Large intestine (tissue), 3 donors: ENCODE measurements around the gene EVL. TPM values are rescaled to one million over a fixed set of nuclear protein-coding genes. Genes with fewer than 3 reads are reported as not detected.

ENCODE experiments used
- DNase-seq, 2 donors: peaks; one replicate each; pipeline versions ENCODE4 v3.0.0 to v3.0.0-alpha.2; 2013
- H3K27ac ChIP-seq: one replicate; pipeline ENCODE4 v1.5.1; 2013; ENCODE audit warnings: low read length
- H3K27me3 ChIP-seq: 2 replicates; pipeline ENCODE4 v1.6.1; 2013; ENCODE audit warnings: low read length; ENCODE audit not compliant: control insufficient read depth, insufficient read depth
- H3K36me3 ChIP-seq: 2 replicates; pipeline ENCODE4 v1.6.1; 2013; ENCODE audit warnings: low read length; ENCODE audit not compliant: control insufficient read depth, insufficient read depth
- H3K4me1 ChIP-seq: one replicate; pipeline ENCODE4 v1.6.1; 2013; ENCODE audit warnings: low read length; ENCODE audit not compliant: control insufficient read depth, insufficient read depth
- H3K4me3 ChIP-seq: one replicate; pipeline ENCODE4 v1.5.1; 2013; ENCODE audit warnings: low read length
- H3K9me3 ChIP-seq: one replicate; pipeline ENCODE4 v1.6.1; 2013; ENCODE audit warnings: mild to moderate bottlenecking, low read depth, low read length, moderate library complexity; ENCODE audit not compliant: control insufficient read depth
- WGBS: methylation state at CpG from one replicate; pipeline ENCODE4 v1.1.5; 2013; ENCODE audit warnings: low lambda C conversion rate; ENCODE audit not compliant: insufficient coverage; 5-methylcytosine and 5-hydroxymethylcytosine counted together
- polyA plus RNA-seq: library from polyadenylated mRNA; unstranded; fragments of 120-200 nt; gene quantifications from one replicate; pipeline ENCODE4 v1.2.1, GENCODE V29; 2013

EVL gene
- polyA plus RNA-seq, 1 donor: 119 TPM

DNA sequence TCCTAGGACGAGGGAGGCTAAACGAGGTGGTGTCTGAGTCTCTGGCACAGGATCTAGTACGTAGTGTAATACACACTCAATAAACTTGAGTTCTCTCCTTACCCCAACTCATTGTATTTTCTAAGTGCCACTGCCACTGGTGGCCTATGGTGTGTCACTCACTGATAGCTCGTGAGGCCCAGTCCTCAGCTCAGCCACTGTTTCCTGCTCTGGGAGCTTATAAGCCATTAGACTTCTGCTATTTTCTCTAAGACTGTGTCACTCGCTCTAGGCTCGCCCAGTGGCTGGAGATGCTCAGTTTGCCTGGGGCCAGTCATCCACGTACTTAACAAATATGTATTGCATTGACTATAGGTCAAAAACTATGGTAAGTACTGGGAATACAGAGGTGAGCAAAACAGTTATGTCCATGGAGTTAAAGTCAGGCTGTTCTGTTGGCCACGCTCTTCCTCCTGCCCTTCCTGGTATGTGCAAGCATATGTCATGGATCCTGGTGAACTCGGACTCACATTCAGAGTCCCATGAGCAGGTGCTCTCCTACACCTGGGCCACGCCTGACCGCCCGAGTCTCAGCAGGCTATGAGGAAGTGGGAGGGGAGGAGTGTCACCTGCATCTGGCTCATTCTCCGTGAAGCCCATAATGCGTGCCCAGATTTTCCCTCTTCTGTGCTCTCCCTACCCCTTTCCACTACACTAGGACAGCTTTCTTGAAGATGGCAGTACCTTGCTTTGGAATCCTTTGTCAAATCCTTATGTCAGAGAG, 52.6 kb downstream of the EVL start:
- Histone ChIP-seq H3K9me3 (no peaks in the 10 kb centered on the region), H3K36me3 (peaks cover 31% of the 10 kb centered on the region), H3K27ac (no peak overlapping the region), H3K4me3 (no peak overlapping the region), H3K27me3 (no peaks in the 10 kb centered on the region), H3K4me1 (no peaks in the 10 kb centered on the region)
- DNase-seq: peak in 1 of 2 donors; percentile 22
- 100% methylated on average over 2 of the region's 14 CpGs for WGBS

DNA sequence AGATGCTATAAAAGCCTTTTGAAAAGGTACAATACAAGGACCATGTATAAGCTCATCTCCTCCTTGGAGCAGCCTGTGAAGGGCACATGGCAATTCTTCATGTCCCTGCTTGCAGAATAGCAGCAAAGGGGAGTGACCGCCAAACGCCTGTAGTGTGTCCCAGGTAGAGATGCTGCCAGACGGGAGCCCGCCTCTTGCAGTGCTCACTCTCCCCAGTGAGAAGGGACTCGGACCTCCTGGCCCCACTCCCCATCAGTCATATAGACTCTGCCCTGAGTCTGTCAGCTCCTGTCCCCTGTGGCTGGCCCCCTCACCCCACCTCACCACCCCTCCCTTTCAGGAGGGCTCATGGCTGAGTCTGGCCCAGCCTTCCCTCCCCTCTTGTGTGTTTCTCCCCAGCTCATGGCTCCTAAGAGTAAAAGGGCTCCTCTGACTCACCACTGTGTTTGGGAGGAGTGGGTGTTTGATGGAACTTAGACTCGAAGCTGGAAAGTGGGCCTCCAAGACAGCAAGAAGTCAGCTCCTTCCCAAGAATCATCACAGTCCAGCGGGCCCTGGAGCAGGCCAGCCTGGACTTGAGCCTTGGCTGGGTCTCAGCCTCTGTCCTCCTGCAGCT, 53.3 kb downstream of the EVL start:
- WGBS: no CpG with 5 or more reads among the region's 7 CpGs
- H3K27me3 ChIP-seq: no peaks in the 10 kb centered on the region
- DNase-seq: no peak
- no peaks in the 10 kb centered on the region for H3K9me3 ChIP-seq
- peaks cover 32% of the 10 kb centered on the region for H3K36me3 ChIP-seq
- H3K4me1 ChIP-seq: no peaks in the 10 kb centered on the region
- no peak overlapping the region for H3K4me3 ChIP-seq
- H3K27ac ChIP-seq: no peak overlapping the region

DNA sequence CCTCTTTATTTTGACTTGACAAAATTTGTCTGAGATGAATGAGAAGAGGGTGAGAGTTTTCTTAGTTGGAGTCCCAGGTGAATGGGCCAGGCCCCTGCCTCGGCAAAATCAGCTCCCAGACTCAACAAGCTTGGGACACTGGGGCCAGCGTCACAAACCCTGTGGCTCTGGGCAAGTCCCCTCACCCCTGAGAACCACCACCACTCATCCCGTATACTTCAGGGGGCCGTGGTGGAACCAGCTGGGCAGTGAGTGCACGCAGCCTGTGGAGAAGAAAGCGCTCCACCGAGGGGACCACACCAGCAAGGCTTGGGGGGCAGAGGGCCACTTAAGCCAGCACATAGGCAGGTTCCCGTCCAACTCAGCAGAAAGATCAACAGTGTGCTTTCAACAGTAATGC, 54.0 kb downstream of the EVL start:
- no peaks in the 10 kb centered on the region for H3K27me3 ChIP-seq
- no peak overlapping the region for H3K4me3 ChIP-seq
- no peak overlapping the region for H3K27ac ChIP-seq
- no CpG with 5 or more reads among the region's 8 CpGs for WGBS
- DNase-seq: no peak
- peaks cover 37% of the 10 kb centered on the region for H3K36me3 ChIP-seq
- H3K9me3 ChIP-seq: no peaks in the 10 kb centered on the region
- H3K4me1 ChIP-seq: no peaks in the 10 kb centered on the region

DNA sequence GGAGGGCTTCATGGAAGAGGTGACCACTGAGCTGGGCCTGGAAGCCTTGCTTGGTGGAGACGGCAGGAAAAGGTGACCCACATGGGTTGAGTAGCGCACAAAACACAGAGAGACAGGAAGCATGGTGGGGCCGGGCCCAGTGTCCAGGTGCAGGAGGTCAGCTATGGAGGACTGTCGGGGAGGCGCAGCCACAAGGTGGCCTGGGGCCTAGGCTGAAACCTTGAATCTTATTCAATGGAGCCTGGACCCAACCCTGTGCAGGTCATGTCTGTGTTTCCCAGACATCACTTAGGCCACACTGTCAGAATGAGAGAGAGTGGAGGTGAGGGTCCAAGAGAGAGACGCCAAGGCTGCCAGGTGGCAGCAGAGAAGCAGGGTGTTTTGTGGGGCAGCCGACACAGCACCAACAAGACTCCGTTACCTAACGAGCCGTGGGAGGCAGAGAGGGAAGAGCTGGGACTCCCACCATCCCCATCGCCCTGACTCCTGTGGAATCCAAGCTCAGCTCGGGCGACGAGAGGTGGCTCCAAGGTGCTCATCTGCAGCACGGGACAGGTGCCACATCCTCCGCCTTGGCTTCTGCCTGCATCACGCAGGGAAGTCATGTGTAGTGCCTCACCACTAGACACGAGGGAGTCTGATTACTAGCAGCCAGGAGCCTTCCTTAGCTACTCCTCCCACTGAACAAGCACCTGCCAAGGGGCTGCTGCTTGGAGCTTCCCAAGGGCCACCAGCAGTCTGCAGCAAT, 55.5 kb downstream of the EVL start:
- Histone ChIP-seq H3K9me3 (no peaks in the 10 kb centered on the region), H3K4me1 (no peaks in the 10 kb centered on the region), H3K4me3 (no peak overlapping the region), H3K36me3 (peaks cover 41% of the 10 kb centered on the region), H3K27me3 (no peaks in the 10 kb centered on the region), H3K27ac (no peak overlapping the region)
- WGBS: no CpG with 5 or more reads among the region's 18 CpGs
- DNase-seq: no peak

DNA sequence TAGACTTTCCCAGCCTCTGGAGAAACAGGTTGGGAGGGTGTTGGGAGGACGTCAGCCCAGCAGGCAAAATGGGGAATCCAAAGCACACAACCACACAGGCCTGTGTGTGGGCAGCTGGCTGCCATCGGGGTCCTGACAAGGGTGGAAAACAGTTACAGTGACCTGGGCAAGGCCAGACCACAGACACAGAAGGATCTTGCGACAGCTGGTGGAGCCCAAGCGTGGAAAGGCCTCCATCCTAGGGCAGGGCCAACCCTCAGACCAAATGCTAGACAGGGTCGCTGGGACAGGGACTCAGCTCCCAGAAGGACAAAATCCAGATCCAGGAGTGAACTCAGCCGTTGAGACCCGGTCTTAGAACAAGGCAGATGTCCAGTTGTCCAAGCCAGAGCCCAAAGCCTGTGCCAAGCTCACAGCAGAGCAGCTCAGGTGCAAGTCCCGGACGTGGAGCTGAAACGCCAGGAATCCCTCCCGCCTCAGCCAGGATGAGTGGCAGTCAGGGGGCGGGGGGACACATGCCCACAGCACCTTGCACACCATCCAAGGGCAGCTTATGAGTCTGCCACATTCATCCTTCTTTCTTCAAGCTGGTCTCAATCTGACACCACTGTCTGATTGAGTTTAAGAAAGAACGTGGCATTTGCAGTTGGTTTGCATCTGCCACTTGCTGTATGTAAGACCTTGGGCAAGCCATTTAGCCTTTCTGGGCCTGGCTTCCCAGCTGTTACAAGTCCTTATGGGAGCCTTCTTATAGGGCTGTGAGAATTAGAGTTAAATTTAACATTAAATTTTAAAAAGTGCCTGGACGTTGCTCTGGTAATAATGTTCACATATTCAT, 56.6 kb downstream of the EVL start:
- H3K4me1 ChIP-seq: no peaks in the 10 kb centered on the region
- no CpG with 5 or more reads among the region's 14 CpGs for WGBS
- H3K27ac ChIP-seq: no peak overlapping the region
- peaks cover 49% of the 10 kb centered on the region for H3K36me3 ChIP-seq
- DNase-seq: no peak
- no peaks in the 10 kb centered on the region for H3K9me3 ChIP-seq
- no peaks in the 10 kb centered on the region for H3K27me3 ChIP-seq
- H3K4me3 ChIP-seq: no peak overlapping the region

DNA sequence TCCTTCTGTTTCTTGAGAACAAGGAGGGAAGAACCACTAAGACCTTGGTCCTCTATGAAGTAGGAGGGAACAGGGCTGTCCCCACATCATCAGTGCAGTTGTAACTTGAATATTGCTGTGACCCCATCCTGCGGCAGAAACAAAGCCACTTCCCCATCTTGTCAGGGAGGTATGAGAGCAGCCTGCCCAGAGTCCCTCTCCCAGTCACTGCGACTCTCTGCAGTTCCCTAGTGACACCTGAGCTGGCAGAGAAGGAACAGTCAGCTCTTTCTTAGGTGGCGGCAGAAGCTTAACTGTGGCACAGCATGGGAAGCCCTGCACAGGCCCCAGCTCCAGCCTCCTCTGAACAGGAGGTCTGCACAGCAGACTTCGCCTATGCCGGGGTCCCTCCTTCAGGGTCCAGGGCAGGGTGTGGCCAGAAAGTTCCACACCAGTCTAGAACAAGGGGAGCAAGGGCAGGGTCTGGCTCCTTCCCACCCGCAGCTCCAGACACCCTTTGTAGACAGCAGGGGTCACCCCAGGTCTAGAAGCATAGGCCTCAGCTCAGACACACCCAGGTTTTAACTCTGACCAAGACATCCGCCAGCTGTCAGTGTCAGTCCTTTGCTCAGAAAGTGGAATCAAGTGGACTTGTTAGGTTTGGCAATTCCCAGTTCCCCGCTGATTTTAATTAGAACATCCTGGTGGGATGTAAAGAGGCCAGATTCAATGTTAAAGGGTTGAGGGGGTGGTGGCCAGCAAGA, 57.4 kb downstream of the EVL start:
- Histone ChIP-seq H3K36me3 (peaks cover 48% of the 10 kb centered on the region), H3K27ac (no peak overlapping the region), H3K27me3 (no peaks in the 10 kb centered on the region), H3K4me1 (no peaks in the 10 kb centered on the region), H3K4me3 (no peak overlapping the region), H3K9me3 (no peaks in the 10 kb centered on the region)
- no CpG with 5 or more reads among the region's 8 CpGs for WGBS
- DNase-seq: no peak

DNA sequence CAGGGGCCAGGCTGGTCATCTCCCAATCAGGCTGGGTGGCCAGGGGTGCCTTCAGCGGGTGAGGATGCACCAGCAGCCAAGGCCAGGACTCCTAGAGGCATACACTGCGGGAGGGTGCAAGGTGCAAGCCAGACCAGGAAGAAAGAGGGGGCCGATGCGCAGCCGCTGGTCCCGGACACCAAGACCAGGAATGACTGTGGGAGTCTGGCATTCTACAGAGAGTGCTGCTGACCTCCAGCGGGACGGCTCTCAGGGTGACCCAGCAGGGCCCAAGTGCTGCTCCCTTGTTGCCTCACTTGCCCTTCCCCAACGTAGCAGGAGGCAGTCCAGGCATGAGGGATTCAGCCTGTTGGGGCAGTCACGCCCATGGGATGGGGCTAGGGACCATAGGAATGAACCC, 58.4 kb downstream of the EVL start:
- DNase-seq: no peak
- Histone ChIP-seq H3K27me3 (no peaks in the 10 kb centered on the region), H3K9me3 (no peaks in the 10 kb centered on the region), H3K36me3 (peaks cover 52% of the 10 kb centered on the region), H3K27ac (no peak overlapping the region), H3K4me1 (no peaks in the 10 kb centered on the region), H3K4me3 (no peak overlapping the region)
- WGBS: no CpG with 5 or more reads among the region's 10 CpGs

DNA sequence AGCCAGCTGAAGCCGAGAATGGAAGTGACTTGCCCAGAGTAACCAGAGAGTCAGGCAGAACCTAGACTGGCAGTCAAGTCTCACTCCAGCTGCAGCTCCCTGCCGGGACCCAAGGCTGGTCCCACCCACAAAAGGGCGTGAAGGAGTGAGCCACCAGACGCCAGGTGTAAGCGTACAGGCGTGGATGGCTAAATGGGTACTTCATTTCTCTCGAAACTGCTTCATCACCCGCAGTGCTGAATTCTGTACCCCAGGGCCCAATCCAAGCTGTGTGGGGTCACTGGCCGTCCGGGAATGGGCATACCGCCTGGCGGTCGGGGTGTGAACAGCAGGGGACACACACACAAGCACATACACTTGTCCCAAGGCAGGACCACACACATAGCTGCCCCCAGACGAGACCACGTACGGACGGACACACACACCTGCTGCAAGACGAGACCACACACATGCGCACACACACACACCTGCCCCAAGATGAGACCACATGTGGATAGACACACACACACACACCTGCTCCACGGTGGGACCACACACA, 59.4 kb downstream of the EVL start:
- no peak for DNase-seq
- no CpG with 5 or more reads among the region's 20 CpGs for WGBS
- Histone ChIP-seq H3K27me3 (no peaks in the 10 kb centered on the region), H3K27ac (no peak overlapping the region), H3K4me3 (no peak overlapping the region), H3K9me3 (no peaks in the 10 kb centered on the region), H3K36me3 (peaks cover 58% of the 10 kb centered on the region), H3K4me1 (no peaks in the 10 kb centered on the region)

DNA sequence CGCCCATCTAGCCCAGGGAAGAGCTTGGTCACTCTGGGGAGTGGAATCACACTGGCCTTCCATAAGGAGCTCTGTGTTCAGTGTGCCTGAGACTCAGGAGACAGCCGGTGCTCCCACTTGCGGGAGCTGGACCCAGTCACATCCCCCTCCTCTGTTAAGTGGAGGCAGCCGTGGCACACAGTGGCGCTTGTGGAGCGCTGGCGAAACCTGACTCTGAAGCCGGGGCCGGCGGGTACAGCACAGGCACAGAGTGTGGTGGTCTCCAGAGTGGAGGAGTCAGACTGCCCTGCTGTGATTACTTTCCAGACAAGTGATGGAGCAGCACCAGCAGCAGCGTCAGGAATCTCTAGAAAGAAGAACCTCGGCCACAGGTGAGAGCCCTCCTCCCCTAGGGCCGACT, 61.2 kb downstream of the EVL start:
- no peak overlapping the region for H3K27ac ChIP-seq
- H3K9me3 ChIP-seq: no peaks in the 10 kb centered on the region
- no peaks in the 10 kb centered on the region for H3K4me1 ChIP-seq
- H3K36me3 ChIP-seq: peaks cover 66% of the 10 kb centered on the region
- WGBS: no CpG with 5 or more reads among the region's 13 CpGs
- H3K4me3 ChIP-seq: no peak overlapping the region
- no peak for DNase-seq
- H3K27me3 ChIP-seq: no peaks in the 10 kb centered on the region
